HG03565 (cell line): ENCODE measurements around the gene CAPN12.

Experiments used
- ATAC-seq: cut with Tn5 transposase; IDR thresholded peaks from one replicate; pipeline ENCODE4 v1.9.1; 2021; ENCODE audit warnings: mild to moderate bottlenecking, moderate library complexity; ENCODE audit not compliant: unreplicated experiment

CAPN12 gene

GRCh38 chr19:38698225-38699026 lies 45.8 kb downstream of the CAPN12 start:
- ATAC-seq: no peak

- ATAC-seq: no peak
These were observed 46.6 kb downstream of the CAPN12 start for GRCh38 chr19:38697641-38698071.

- no peak for ATAC-seq
These were observed 47.1 kb downstream of the CAPN12 start for GRCh38 chr19:38697197-38697596.

- ATAC-seq: no peak
These were observed 47.6 kb downstream of the CAPN12 start for GRCh38 chr19:38696729-38697055.

GRCh38 chr19:38695832-38696728 lies 48.2 kb downstream of the CAPN12 start:
- ATAC-seq: no peak

- ATAC-seq: no peak
These were observed 49.0 kb downstream of the CAPN12 start for GRCh38 chr19:38695317-38695683.

GRCh38 chr19:38693380-38694223 lies 50.7 kb downstream of the CAPN12 start:
- ATAC-seq: no peak

GRCh38 chr19:38692458-38693379 lies 51.6 kb downstream of the CAPN12 start:
- no peak for ATAC-seq

GRCh38 chr19:38691938-38692457 lies 52.3 kb downstream of the CAPN12 start:
- no peak for ATAC-seq

GRCh38 chr19:38690832-38691231 lies 53.4 kb downstream of the CAPN12 start:
- no peak for ATAC-seq

- ATAC-seq: no peak
These were observed 54.1 kb downstream of the CAPN12 start for GRCh38 chr19:38690146-38690545.

- ATAC-seq: no peak
These were observed 56.4 kb downstream of the CAPN12 start for GRCh38 chr19:38687837-38688378.

- no peak for ATAC-seq
These were observed 57.8 kb downstream of the CAPN12 start for GRCh38 chr19:38686530-38686888.

- ATAC-seq: no peak
These were observed 58.4 kb downstream of the CAPN12 start for GRCh38 chr19:38685666-38686529.

- no peak for ATAC-seq
These were observed 59.2 kb downstream of the CAPN12 start for GRCh38 chr19:38684862-38685665.

GRCh38 chr19:38684078-38684861 lies 60.0 kb downstream of the CAPN12 start:
- no peak for ATAC-seq
